Activated CD8-positive, alpha-beta memory T cell treated with anti-CD3 and anti-CD28 coated beads, Interleukin-2, amount 50 U/mL, for 1 hour (primary cell): ENCODE results near the gene CARS1.

Experiments used
- DNase-seq: peaks from one replicate; pipeline ENCODE4 v3.0.0-alpha.2; 2020; ENCODE audit errors: extremely low read depth

The CARS1 gene

DNA sequence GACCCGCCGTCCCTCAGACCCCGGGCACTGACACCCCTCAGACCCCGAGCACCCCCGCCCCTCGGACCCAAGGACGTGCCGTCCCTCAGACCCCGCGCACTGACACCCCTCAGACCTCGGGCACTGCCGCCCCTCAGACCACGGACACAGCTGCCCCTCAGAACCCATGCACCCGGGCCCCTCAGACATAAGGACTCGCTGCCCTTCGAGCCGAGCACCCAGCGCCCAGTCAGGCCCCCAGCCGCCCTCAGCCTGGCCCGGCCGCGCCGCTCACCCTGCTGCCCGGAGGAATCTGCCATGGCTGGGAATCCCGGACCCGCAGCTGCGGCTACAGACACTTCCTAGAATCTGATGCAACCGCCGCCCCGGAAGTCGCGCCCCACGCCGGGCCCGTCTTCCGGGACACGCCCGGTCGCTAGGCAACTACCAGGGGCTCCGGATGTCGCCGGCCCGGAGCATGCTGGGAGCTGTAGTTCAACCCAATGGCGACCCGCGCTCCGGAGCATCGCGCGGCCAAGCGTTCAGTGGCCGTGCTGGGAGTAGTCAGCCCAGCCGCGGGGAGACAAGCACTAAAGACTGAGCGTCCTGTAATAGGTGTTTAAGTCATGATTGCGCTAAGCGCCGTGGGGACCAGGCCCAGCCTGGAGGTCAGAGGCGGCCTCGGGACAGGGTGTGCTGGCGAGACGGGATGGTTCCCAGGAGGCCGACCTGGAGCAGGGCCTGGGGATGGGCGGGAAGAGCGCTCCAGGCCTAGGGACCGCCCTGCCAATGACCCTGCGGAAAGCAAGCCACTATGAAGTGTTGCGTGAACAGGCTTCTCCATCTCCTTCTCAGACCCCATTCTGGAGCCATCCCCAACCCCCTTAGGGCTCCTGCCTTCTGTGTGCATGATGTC is at the start of gene CARS1:
TSS of gene CARS1 (minus strand) at position 355 of the 895 bp plus-strand sequence. CDS start at position 299, 56 bp downstream.
- peak; percentile 65 for DNase-seq

DNA sequence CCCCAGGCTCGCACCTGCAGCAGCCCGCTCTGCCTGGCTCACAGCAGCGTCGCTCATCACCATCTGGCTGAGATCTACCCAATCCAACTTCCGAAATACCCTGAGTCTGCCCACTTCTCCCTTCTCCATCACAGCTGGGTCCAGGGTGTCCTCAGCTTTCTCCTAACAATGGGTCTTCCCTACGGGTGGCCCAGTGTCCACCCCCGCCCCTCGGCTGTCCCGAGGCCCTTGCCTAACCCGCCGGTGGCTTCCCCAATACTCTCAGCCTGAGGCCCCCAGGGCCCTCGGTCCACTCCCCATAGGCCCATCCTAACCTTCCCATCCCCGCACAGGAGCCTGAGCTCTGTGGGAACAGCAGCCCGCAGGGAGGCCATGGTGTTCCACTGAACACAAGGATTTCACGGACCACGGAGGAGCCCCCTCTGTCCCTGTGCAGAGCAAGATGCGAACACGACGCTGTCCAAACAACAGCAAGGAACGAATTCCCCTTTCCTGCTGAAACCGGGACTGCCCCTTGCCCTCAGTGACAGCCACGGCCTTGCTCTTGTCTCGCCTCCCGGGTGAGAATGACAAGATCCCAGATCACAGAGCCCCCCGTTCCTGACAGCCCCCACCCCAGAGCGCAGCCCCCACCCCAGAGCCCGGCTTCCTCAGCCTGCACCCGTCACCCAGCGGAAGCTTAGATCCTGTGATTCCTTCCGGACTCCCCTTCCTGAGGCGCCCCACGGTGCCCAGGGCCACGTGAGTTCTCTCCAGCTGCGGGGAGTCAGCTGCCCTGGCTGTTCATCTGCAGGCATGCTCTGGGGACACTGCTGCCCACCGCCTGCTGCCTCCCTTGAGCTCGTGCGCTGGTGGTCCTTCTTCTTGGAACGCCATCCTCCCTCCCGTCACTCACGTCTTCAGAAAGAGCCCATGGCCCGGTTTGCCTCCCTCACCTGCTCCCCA is 48.8 kb upstream of the CARS1 start:
- DNase-seq, result no peak

DNA sequence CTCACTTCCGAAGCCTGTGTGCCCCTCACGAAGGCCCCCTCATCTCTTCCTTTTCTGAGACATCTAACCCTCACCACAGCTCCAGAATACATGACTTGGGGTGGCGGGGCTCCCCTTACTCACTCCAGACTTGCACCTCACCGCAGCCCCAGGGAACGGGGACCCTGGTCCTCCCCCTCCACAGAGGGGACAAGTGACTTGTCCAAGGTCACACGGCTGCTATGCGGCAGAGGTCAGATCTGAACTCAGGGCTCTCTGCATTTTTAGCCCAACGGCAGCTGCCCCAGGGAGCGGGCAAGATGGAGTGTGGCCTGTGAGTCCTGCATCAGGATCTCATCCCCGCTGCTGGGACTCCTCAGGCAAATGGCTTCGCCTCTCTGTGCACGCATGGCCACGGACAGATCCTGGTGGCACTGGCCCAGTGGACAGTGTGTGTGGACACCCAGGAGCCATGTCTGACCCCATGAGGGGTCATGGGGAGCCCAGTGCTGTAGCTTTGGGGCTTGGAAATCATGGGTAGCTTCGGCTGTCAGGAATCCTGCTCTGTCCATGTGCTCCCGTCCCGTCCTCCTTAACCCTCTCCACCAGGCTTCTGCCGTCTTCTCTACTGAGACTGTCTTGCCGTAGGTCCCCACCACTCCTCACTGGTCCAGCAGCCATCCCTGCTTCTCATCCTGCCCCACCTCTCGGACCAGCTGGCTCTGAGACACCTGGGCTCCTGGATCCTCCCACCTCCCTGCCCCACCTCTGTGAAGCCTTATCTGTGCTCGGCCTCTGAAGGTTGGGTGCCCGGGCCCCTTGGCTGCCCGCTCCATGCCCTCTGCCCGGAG is 48.0 kb upstream of the CARS1 start:
- DNase-seq, result no peak

DNA sequence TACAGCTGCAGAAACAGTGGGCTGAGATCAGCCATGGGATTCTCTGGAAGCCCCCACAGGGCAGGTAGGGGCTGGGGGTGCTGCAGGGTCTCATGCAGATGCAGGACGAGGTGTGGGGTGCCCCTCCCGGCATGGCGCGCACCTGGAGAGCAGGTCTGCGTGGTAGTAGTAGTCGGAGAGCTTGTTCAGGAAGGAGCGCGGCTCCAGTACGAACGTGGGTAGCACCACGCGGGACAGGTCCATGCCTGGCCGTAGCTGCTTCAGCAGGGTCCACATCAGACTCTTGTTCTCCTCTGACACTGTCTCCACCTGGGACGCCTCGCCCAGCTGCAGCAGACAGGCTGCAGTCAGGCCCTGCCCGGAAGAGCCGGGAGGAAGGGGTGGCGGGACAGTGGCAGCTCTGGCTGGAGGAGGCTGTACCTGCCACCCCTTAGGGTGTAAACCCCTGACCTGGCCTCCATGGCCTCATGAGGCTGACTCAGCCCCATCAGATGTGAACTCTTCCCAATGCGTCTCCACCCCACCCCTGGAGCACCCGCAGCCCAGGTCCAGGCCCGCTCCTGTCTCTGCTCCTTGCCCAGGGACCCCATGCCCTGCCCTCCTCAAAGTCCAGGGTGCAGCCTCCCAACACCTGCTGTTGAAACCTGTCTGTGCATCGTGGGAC is 47.0 kb upstream of the CARS1 start:
- no peak for DNase-seq

DNA sequence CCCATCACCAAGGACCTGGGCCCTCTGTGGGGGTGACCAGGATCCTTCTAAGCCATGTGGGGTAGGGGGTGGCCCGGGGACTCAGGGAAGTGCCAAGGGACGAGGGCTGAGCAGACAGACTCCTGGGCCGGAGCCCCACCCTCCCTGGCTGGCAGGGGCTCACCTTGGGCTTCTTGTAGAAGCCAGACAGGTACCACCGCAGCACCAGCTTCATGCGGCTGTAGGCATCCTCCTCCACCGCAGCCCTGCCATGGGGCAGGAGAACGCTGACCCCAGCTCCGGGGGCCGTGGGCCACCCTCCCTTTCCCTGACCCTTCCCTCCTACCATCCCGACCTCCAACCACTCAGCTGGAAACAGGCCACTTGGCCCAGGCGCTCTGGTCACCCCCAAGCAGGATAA is 45.9 kb upstream of the CARS1 start:
- no peak for DNase-seq

DNA sequence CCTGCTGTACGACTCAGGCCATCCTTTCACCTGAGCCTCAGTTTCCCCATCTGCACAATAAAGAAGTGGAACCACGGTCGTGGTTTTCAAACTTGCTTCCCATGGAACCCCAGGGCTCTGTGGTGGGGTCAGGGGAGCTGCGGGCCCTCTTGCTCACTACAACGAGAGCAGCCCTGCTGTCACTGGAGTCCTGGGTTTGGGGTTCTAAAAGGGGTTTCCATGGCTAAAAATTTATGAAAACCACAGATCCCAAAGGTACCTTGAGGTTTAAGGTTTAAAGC is 45.4 kb upstream of the CARS1 start:
- no peak for DNase-seq

DNA sequence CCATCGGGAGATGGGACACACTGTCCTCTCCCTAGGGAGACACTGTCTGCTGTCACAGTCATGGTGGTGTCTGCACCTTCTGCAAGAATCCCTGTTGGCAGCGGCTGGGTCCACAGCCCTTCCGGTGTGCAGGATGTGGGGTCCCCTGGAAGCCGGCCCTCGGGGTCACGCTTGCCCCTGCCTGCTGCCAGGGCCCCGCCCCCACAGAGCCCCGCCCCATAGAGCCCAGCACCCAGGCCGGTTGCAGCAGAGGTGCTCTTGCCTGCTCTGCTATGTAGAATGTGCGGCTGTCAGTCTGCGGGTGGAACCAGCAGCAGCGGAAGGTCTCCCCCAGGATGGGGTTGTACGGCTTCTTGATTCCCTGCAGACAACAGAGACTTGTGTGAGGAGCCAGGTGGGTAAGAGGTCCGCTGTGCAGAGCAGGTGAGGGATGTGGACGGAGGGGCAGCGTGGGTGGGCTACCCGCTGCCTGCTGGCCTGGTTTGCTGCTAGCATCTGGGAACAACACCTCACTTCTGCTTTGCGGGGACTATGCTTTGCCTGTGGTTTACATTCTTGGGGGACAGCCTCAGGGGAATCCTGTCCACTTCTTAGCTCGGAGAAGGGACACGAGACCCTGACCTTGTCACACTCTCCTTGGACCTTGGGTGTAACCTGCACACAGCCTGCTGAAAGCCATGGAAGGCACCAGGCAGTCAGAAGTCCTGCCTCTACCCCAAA is 44.9 kb upstream of the CARS1 start:
- no peak for DNase-seq

DNA sequence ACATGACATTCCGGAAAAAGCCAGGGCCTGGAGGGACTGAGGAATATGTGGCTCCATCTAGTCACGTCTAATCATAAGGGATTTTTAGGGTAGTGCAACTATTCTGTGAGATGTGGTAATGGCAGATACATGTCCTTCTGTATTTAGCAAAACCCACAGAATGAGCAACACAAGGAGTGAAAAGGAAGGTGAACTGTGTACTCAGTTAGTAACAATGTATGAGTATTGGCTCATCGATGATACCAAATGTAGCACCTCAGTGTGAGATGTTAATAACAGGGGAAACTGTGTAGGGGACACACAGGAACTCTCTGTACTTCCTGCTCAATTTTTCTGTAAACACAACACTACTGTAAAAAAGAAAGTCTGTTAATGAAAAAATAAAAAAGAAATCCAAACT is 42.0 kb upstream of the CARS1 start:
- no peak for DNase-seq

DNA sequence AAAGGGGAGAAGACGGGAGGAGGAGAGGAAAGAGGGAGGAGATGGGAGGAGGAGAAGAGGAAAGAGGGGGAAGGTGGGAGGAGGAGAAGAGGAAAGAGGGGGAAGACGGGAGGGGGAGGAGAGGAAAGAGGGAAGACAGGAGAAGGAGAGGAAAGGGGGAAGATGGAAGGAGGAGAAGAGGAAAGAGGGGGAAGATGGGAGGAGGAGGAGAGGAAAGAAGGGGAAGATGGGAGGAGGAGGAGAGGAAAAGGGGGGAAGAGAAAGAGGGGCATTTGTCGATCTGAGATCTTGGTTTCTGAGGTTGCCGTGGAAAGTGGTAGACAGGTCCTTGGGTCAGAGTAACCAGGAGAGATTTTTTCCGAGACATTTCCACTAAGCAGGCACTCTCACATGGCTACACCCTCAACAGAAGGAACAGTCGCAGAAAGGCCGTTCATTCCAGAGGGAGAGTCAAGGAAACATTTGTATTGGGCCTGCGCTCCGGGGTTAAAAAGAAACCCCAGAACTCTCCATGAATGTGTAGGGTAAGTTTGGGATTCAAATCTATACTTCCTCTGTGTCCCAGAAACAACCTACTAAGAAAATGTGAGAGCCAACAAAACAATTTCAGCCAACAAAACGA is 39.8 kb upstream of the CARS1 start:
- DNase-seq, result no peak

DNA sequence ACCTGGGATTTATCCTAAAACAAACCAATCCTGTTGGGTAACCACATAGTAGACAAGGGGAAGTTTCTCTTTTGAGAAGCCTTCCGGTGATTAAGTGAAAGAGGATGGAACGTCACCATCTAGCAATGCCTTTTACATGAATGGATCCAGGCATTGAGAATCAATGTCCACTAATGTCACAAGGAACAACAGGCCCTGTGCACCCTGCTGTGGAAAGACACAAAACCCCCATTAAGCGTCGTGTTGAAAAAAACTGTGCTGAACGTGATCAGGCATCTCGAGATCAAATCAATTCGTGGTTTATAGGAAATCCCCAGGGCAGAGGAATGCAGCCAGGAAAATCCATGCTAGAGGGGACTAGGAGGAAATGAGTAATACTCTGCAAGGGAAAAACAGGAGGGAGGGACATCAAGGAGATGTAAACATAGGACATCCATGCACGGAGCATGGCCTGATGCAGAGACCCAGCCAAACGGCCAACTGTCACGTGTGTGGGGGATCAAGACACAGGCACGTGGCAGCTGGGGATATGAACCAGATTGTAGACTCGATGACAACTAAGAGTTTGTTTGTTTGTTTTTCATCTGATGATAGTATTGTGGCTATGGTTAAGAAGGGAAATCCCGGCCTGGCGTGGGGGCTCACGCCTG is 38.6 kb upstream of the CARS1 start:
- no peak for DNase-seq

DNA sequence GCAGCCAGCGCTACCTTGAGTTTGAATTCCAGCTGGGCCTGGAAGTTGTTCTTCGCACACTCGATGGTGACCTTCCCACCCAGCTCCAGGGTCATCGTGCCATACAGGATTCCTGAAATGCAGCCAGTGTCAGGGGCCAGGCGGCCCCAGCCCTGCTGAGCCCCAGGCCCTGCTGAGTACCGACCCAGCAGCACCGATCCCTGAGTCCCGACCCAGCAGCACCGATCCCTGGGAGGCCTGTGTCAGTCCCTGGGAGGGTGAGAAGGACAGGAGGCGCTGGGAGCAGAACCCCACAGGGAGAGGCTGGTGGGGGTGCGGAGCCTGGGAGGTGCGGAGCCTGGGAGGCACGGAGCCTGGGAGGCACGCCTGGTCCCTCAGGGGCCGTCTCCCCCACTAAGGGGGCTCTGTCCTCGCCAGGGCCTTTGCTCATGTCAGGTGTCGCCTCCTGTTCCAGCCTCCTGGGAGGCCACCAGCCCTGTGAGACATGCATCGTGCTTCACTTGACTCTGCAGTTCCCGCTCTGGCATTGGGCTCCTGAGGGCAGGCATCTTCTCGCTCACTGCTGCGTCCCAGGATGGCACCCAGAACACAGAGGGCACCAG is 37.1 kb upstream of the CARS1 start:
- DNase-seq, result no peak

DNA sequence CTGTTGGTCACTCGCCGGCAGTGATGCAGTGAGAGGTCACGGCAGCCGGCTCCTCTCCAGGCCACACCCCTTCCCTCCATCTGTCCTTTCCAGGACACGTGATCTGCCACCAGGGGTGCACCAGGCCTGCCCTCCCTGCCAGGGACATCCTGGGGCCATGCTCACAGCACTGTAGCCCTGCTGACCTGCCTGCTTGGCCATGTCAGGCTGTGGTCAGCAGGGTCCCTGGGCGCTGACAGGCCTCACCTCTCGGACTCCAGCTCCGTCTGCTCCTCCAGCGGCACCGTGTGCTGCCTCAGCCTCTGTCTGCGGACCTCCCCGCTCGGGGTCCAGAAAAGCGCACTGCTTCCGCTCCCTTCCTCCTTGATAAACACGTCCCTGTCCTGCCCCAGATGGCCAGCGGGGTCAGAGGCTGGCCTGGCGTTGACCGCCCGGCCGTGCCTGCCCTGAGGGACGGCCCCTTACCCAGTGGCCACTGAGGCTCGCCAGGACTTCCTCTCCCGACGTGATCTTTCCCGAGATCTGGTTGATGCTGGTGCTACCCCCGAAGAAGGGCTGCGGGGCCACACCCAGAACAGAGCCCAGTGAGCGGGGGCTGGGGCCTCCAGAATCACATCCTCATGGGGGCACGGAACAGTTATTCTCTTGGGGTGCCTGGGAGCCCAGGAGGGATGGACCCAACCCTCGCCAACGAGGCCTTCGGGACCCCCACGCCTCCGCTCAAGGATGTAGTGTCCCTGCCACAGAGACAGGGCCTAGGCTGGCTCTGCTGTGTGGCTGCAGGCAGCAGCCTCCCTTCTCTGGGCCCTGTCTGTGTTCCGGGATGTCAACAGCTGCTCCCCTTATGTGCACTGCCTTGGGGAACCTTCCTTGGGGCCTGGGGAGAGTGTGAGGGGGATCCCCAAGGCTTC is 36.3 kb upstream of the CARS1 start:
- no peak for DNase-seq

DNA sequence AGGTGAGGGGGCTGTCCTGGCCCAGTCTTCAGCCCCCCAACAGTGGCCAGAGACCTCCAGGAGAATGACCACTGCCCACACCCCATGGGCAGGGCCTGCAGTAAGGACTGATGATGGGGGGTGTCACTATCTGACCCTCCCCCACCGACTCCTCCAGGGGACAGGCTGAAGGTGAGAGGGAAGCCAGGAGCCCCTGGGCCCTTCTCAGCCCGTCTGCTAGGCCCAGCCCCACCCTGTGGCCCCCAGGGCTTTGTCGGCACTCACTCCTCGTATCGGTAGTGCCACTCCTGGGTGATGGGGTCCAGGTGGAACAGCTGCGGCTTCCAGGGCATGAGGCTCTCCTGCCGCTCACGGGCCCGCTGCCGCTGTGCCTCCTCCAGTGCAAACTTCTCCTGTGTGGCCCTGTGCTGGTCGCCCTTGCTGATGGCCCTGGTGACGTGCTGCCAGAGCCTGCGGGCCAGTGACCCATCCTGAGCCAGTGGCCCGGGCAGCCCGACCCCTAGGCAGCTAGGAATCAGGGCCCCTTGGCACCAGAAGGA is 35.4 kb upstream of the CARS1 start:
- DNase-seq, result no peak

DNA sequence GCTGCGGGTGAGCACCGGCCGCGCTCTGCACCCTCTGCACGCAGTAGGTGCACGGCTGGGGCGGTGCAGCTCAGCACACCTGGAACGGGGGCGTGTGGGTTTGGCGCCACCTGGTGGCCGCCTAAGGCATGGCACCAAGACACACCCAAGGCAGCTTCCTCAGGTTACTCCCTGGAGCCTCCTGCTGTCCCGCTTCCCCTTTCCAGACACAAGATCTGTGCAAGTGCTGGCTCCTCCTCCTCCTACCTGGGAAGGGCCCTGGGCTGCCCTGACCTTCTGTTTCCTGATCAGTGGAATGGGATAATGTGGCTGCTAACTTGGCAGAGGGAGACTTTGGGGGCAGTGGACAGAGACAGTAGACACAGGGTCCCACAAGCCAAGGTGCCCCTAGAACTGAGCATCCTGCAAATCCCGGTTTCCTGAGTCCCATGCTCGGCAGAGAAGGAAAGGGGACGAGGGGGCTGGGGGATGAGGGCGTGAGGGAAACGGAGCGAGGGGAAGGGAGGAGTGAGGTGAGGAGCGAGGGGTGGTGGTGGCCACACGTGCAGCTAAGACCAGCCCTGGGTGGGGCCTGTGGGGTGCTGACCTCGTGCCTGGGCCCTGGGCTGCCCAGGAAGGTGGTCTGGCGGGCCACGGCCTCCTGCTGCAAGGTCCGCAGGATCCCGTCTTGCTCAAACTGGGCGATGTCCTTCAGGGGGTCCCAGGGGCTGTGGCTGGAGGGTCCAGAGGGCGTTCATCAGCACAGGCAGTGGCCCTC is 34.8 kb upstream of the CARS1 start:
- DNase-seq, result peak; percentile 24

DNA sequence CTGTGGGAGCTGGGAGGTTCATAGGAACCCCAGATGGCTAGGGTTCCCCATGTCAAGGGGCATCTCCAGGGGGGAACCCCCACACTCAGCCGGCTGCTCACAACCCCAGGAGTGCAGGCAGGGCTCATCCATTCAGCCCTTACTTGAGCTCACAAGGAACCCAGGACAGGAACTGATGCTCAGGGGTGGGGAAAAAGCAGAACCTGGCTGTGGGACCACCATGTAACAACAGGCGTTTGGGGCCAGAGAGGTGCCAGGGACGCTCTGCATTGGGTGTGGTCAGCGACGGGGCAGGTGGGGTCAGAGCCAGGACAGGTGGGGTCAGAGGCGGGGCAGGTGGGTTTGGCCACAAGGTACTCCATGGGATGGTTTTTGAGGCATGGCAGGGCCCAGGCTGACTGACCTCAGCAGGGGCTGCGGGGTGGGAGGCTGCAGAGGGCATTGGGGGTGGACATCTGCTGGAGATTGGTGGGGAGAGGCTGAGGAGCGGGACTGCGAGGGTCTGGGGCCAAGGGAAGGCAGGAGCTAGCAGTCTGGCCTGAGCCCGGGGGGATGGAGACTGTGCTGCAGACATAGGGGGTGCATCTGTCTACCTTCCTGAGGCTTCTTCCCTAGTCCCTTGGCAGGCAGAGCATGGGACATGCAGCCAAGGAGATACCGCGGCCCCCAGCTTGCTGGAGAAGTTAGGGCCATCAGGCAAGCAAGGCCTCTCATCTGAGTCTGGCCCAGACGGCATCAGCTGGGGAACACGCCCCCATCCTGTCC is 34.0 kb upstream of the CARS1 start:
- no peak for DNase-seq

DNA sequence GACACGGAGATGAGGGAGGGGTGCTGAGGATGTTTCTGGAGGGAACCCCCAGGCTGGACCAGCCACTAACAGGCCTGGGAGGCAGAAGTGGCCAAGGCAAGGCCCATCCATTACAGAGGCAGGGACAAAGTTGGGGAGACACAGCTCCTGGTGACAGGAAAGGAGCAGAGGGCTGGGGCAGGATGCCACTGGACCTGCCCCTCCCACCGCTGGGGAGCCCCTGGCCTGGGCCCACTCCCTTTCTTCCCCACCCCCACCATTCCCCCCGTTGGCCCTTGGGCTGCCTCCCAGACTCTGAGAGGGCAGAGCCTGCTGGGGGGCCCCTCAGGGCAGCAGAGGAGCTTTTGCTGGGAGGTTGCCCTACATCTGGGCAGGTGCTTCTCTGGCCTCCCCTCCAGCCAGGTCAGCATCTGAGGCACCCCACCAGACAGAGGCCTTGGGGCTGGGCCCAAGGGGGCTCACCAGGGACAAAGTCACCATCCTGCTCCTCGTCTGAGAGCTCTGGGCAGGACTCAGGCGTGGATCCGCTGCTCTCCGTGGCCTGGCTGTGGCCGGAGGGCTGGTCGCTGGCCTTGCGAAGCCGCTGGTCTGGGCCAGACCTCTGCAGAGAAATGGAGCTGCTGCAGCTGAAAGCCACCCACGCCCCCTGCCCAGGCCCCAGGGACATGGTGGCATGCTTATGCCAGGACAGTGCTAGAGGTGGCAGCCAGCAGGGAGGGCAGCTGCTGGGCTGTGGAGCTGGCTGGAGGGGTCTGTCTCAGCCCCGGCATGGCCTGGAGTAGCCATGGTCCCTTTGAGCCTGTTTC is 33.1 kb upstream of the CARS1 start:
- DNase-seq, result no peak
